ENCODE data around the gene NOLC1. TPM values are rescaled to one million over a fixed set of nuclear protein-coding genes. Genes with fewer than 3 reads are reported as not detected.
A peak's percentile ranks its signal among the peaks of the same experiment; 100 is the strongest.

The NOLC1 gene
- total and polyA plus RNA-seq, 2 donors: 23.6 to 43.1 TPM

GRCh38 chr10:102117391-102118159, 34.6 kb upstream of the NOLC1 start:
- DNase-seq (ENCODE audit: extremely low spot score): peak; percentile 72
- H3K36me3 ChIP-seq (ENCODE audit: insufficient read depth): no peaks in the 10 kb centered on the region
- H3K4me3 ChIP-seq (ENCODE audit: low read depth, low read length): peak overlapping the region; percentile 19
- H3K27ac ChIP-seq (ENCODE audit: low read depth): peak overlapping the region; percentile 83
- no peaks in the 10 kb centered on the region for H3K4me1 ChIP-seq (ENCODE audit: insufficient read depth)
- 6% methylated on average over 12 of the region's 12 CpGs for WGBS

- Histone ChIP-seq H3K27ac (ENCODE audit: low read depth) (peak overlapping the region; percentile 61), H3K36me3 (ENCODE audit: insufficient read depth) (no peaks in the 10 kb centered on the region), H3K4me3 (ENCODE audit: low read depth, low read length) (peak overlapping the region; percentile 95), H3K4me1 (ENCODE audit: insufficient read depth) (no peaks in the 10 kb centered on the region)
- no peak for DNase-seq (ENCODE audit: extremely low spot score)
- WGBS: 2% methylated on average over 6 of the region's 6 CpGs
Observed at GRCh38 chr10:102118867-102119266, 33.3 kb upstream of the NOLC1 start.

- no peaks in the 10 kb centered on the region for H3K36me3 ChIP-seq (ENCODE audit: insufficient read depth)
- no peak for DNase-seq (ENCODE audit: extremely low spot score)
- peak overlapping the region; percentile 95 for H3K4me3 ChIP-seq (ENCODE audit: low read depth, low read length)
- peak overlapping the region; percentile 98 for H3K27ac ChIP-seq (ENCODE audit: low read depth)
- 1% methylated on average over 22 of the region's 22 CpGs for whole genome bisulfite sequencing
- no peaks in the 10 kb centered on the region for H3K4me1 ChIP-seq (ENCODE audit: insufficient read depth)
Observed at GRCh38 chr10:102119417-102120141, 32.6 kb upstream of the NOLC1 start.

- DNase-seq (ENCODE audit: extremely low spot score): peak; percentile 74
- under 1% methylated on average over 104 of the region's 104 CpGs for WGBS
- Histone ChIP-seq H3K27ac (ENCODE audit: low read depth) (peak within 1 kb of the TSS; percentile 98), H3K4me3 (ENCODE audit: low read depth, low read length) (peak within 1 kb of the TSS; percentile 95), H3K36me3 (ENCODE audit: insufficient read depth) (no peaks in the 10 kb centered on the region), H3K4me1 (ENCODE audit: insufficient read depth) (no peaks in the 10 kb centered on the region)
Observed at GRCh38 chr10:102120142-102120990, 31.8 kb upstream of the NOLC1 start, which contains the start of gene LDB1. Gene LDB1 (minus strand): TSS chr10:102120368. CDS start chr10:102120110, 258 bp downstream.

GRCh38 chr10:102120991-102121738, 31.0 kb upstream of the NOLC1 start:
- Histone ChIP-seq H3K27ac (ENCODE audit: low read depth) (peak overlapping the region; percentile 98), H3K36me3 (ENCODE audit: insufficient read depth) (no peaks in the 10 kb centered on the region), H3K4me1 (ENCODE audit: insufficient read depth) (no peaks in the 10 kb centered on the region), H3K4me3 (ENCODE audit: low read depth, low read length) (peak overlapping the region; percentile 95)
- 2% methylated on average over 15 of the region's 15 CpGs for WGBS
- DNase-seq (ENCODE audit: extremely low spot score): peak; percentile 87

GRCh38 chr10:102121739-102122372, 30.3 kb upstream of the NOLC1 start:
- Histone ChIP-seq H3K36me3 (ENCODE audit: insufficient read depth) (no peaks in the 10 kb centered on the region), H3K4me1 (ENCODE audit: insufficient read depth) (no peaks in the 10 kb centered on the region), H3K27ac (ENCODE audit: low read depth) (peak overlapping the region; percentile 33), H3K4me3 (ENCODE audit: low read depth, low read length) (no peak overlapping the region)
- WGBS: 22% methylated on average over 6 of the region's 6 CpGs
- DNase-seq (ENCODE audit: extremely low spot score): no peak

GRCh38 chr10:102122450-102122849, 29.7 kb upstream of the NOLC1 start:
- WGBS: 89% methylated on average over 1 of the region's 1 CpG
- no peak for DNase-seq (ENCODE audit: extremely low spot score)
- no peaks in the 10 kb centered on the region for H3K4me1 ChIP-seq (ENCODE audit: insufficient read depth)
- no peak overlapping the region for H3K4me3 ChIP-seq (ENCODE audit: low read depth, low read length)
- no peaks in the 10 kb centered on the region for H3K36me3 ChIP-seq (ENCODE audit: insufficient read depth)
- H3K27ac ChIP-seq (ENCODE audit: low read depth): peak overlapping the region; percentile 33

GRCh38 chr10:102123223-102123622, 29.0 kb upstream of the NOLC1 start:
- peak overlapping the region; percentile 12 for H3K27ac ChIP-seq (ENCODE audit: low read depth)
- no peak for DNase-seq (ENCODE audit: extremely low spot score)
- no peaks in the 10 kb centered on the region for H3K4me1 ChIP-seq (ENCODE audit: insufficient read depth)
- no peaks in the 10 kb centered on the region for H3K36me3 ChIP-seq (ENCODE audit: insufficient read depth)
- WGBS: 92% methylated on average over 3 of the region's 3 CpGs
- H3K4me3 ChIP-seq (ENCODE audit: low read depth, low read length): no peak overlapping the region

- H3K27ac ChIP-seq (ENCODE audit: low read depth): no peak overlapping the region
- 88% methylated on average over 8 of the region's 8 CpGs for WGBS
- no peaks in the 10 kb centered on the region for H3K36me3 ChIP-seq (ENCODE audit: insufficient read depth)
- H3K4me3 ChIP-seq (ENCODE audit: low read depth, low read length): no peak overlapping the region
- no peak for DNase-seq (ENCODE audit: extremely low spot score)
- H3K4me1 ChIP-seq (ENCODE audit: insufficient read depth): no peaks in the 10 kb centered on the region
Observed at GRCh38 chr10:102131286-102132170, 20.7 kb upstream of the NOLC1 start.

GRCh38 chr10:102132193-102132562, 20.0 kb upstream of the NOLC1 start:
- DNase-seq (ENCODE audit: extremely low spot score): no peak
- Histone ChIP-seq H3K4me1 (ENCODE audit: insufficient read depth) (no peaks in the 10 kb centered on the region), H3K27ac (ENCODE audit: low read depth) (no peak overlapping the region), H3K4me3 (ENCODE audit: low read depth, low read length) (no peak overlapping the region), H3K36me3 (ENCODE audit: insufficient read depth) (no peaks in the 10 kb centered on the region)
- 25% methylated on average over 8 of the region's 8 CpGs for WGBS

GRCh38 chr10:102132563-102133372, 19.4 kb upstream of the NOLC1 start, which contains the start of gene PPRC1:
Gene PPRC1 (plus strand): TSS chr10:102133040. CDS start chr10:102133069, 29 bp downstream.
- under 1% methylated on average over 64 of the region's 64 CpGs for WGBS

More at GRCh38 chr10:102132563-102133372, 19.4 kb upstream of the NOLC1 start, which contains the start of gene PPRC1:
- H3K36me3 ChIP-seq (ENCODE audit: insufficient read depth): no peaks in the 10 kb centered on the region
- H3K4me3 ChIP-seq (ENCODE audit: low read depth, low read length): peak within 1 kb of the TSS; percentile 81
- peak within 1 kb of the TSS; percentile 67 for H3K27ac ChIP-seq (ENCODE audit: low read depth)
- peak; percentile 99 for DNase-seq (ENCODE audit: extremely low spot score)
- H3K4me1 ChIP-seq (ENCODE audit: insufficient read depth): no peaks in the 10 kb centered on the region
